Mucosa of descending colon (tissue), 3 donors: ENCODE results near the gene ATPAF2. TPM values are rescaled to one million over a fixed set of nuclear protein-coding genes. Genes with fewer than 3 reads are reported as not detected.
"Not testable (repeated sequence)": the region's sequence is repeated elsewhere in the genome, so short reads cannot be mapped to it uniquely, and the experiment has no call there.

Experiments used
- ATAC-seq: fragments of 200-7000 bp; cut with Tn5 transposase; one replicate; pipeline ENCODE4 v1.9.1; 2020; ENCODE audit warnings: mild to moderate bottlenecking, moderate library complexity
- DNase-seq, 3 donors: peaks; one replicate each; pipeline ENCODE4 v3.0.0-alpha.2; 2020
- H3K36me3 ChIP-seq: fragments of 200-600 bp; one replicate; pipeline ENCODE4 v1.8.0; 2021; ENCODE audit warnings: low read depth, mild to moderate bottlenecking
- H3K4me1 ChIP-seq: fragments of 200-600 bp; one replicate; pipeline ENCODE4 v1.8.0; 2021; ENCODE audit warnings: low read depth, mild to moderate bottlenecking
- H3K4me3 ChIP-seq: fragments of 200-600 bp; one replicate; pipeline ENCODE4 v1.8.0; 2021; ENCODE audit warnings: mild to moderate bottlenecking
- H3K9me3 ChIP-seq: fragments of 200-600 bp; one replicate; pipeline ENCODE4 v1.8.0; 2021; ENCODE audit warnings: mild to moderate bottlenecking
- CTCF ChIP-seq: fragments of 200-600 bp; IDR thresholded peaks from one replicate; pipeline ENCODE4 v1.8.0; 2022; ENCODE audit warnings: antibody characterized with exemption, mild to moderate bottlenecking
- intact Hi-C, 2 donors: fragments of 100-400 bp; cut with DNase I in 1 of 2; cut with micrococcal nuclease in 1 of 2; formaldehyde crosslinking; loops; one replicate each; pipeline versions ENCODE4 v1.11.0 to v1.11.1; 2022; cut with DNase I, micrococcal nuclease
- total RNA-seq, 3 donors: library from RNA; stranded (reverse); fragmentation: NEBNext Ultra II Directional in 2 of 3; extraction: Animal tissue kit (Norgen Biotek cat#: 25700) in 2 of 3; gene quantifications; one replicate each; pipeline versions ENCODE4 v1.2.1 to v1.2.4, GENCODE V29; 2021 to 2023
- donor health status: DM: no; HTN: no; CAD: no; lungs with moderate emphysema.
- donor health status: DM: no; HTN: no; CAD: no.
- donor health status: DM: no; HTN: yes; CAD: no.

Gene ATPAF2
- total RNA-seq, 3 donors from 2014 or later: 26.0 to 33.9 (median 27.2) TPM

- ATAC-seq (no peak), DNase-seq (no peak)
- Histone ChIP-seq H3K4me1 (no peaks in the 10 kb centered on the region), H3K4me3 (no peak overlapping the region), H3K36me3 (no peaks in the 10 kb centered on the region), H3K9me3 (no peaks in the 10 kb centered on the region)
- TF ChIP-seq CTCF: no peak
- intact Hi-C loops: no loop called here
Observed at GRCh38 chr17:18004345-18004744, 34.6 kb downstream of the ATPAF2 start.

- ATAC-seq (no peak), DNase-seq (no peak)
- no peaks in the 10 kb centered on the region for H3K36me3 ChIP-seq
- no peak overlapping the region for H3K4me3 ChIP-seq
- no peaks in the 10 kb centered on the region for H3K9me3 ChIP-seq
- no peak for TF ChIP-seq CTCF
- H3K4me1 ChIP-seq: no peaks in the 10 kb centered on the region
- intact Hi-C loops: no loop called here
Observed at GRCh38 chr17:18002171-18002570, 36.8 kb downstream of the ATPAF2 start.

GRCh38 chr17:18000030-18000408, 38.9 kb downstream of the ATPAF2 start:
- peak; percentile 14 for ATAC-seq

GRCh38 chr17:17999364-18000029, 39.5 kb downstream of the ATPAF2 start:
- Histone ChIP-seq H3K4me3 (no peak overlapping the region), H3K9me3 (no peaks in the 10 kb centered on the region), H3K4me1 (no peaks in the 10 kb centered on the region), H3K36me3 (no peaks in the 10 kb centered on the region)
- peak; percentile 13 for ATAC-seq
- DNase-seq: no peak
- TF ChIP-seq CTCF: no peak
- intact Hi-C loops: no loop called here

More at GRCh38 chr17:18000030-18000408, 38.9 kb downstream of the ATPAF2 start:
- Histone ChIP-seq H3K4me3 (no peak overlapping the region), H3K4me1 (no peaks in the 10 kb centered on the region), H3K9me3 (no peaks in the 10 kb centered on the region), H3K36me3 (no peaks in the 10 kb centered on the region)
- DNase-seq: no peak
- no peak for TF ChIP-seq CTCF
- intact Hi-C loops: no loop called here

GRCh38 chr17:17998934-17999333, 40.0 kb downstream of the ATPAF2 start:
- Histone ChIP-seq H3K36me3 (no peaks in the 10 kb centered on the region), H3K4me1 (no peaks in the 10 kb centered on the region), H3K9me3 (no peaks in the 10 kb centered on the region), H3K4me3 (no peak overlapping the region)
- TF ChIP-seq CTCF: no peak
- intact Hi-C loops: no loop called here
- no peak for DNase-seq
- no peak for ATAC-seq

GRCh38 chr17:17995887-17996286, 43.1 kb downstream of the ATPAF2 start:
- intact Hi-C loops, DNase-seq, H3K36me3 ChIP-seq, H3K4me1 ChIP-seq, ATAC-seq, H3K9me3 ChIP-seq, H3K4me3 ChIP-seq: not testable (repeated sequence)
